A549 treated with GW870086 at 1 μM for 4 hours (cell line): Measurements from ENCODE around the gene PI4K2B. TPM values are rescaled to one million over a fixed set of nuclear protein-coding genes. Genes with fewer than 3 reads are reported as not detected.

Source experiments
- total RNA-seq: library from RNA; stranded (reverse); fragments of 200-300 nt; extraction: Qiagen RNA extraction; gene quantifications from 5 replicates; pipeline ENCODE4 v1.2.3, GENCODE V29; 2022; ENCODE audit warnings: low read depth

PI4K2B gene
- total RNA-seq: 4.4 to 8.6 TPM (median 7.6 TPM) in 5 replicates

GRCh38 chr4:25233737-25234389 lies at the start of gene PI4K2B:
Gene PI4K2B (plus strand): TSS chr4:25234033. CDS start chr4:25234164, 131 bp downstream.

GRCh38 chr4:25312496-25313200 lies 78.8 kb downstream of the PI4K2B start, which contains the start of gene ZCCHC4:
Gene ZCCHC4 (plus strand): TSS chr4:25312774. CDS start chr4:25312810, 36 bp downstream.

Other genes starting within 250 kb of the PI4K2B start
- 0.06 to 0.25 TPM (median 0.10 TPM) in 5 replicates for gene LGI2, start 203.1 kb upstream of the PI4K2B start, total RNA-seq
- 1.7 to 3.2 TPM (median 2.3 TPM) in 5 replicates for gene SEPSECS, start 73.6 kb upstream of the PI4K2B start, total RNA-seq
- gene ZCCHC4, start 78.7 kb downstream of the PI4K2B start, total RNA-seq: 3.6 to 5.4 TPM (median 4.6 TPM) in 5 replicates
- 11.0 to 14.3 TPM (median 12.4 TPM) in 5 replicates for gene ANAPC4, start 143.2 kb downstream of the PI4K2B start, total RNA-seq